COLO668 (cell line): ENCODE measurements around the gene AGGF1.

ENCODE experiments used
- DNase-seq: peaks from one replicate; lab custom pipeline; 2025; ENCODE audit not compliant: unreplicated experiment; lab: John Stamatoyannopoulos, UW

Gene AGGF1

GRCh38 chr5:77024490-77024889 is 5.7 kb upstream of the AGGF1 start:
- no peak for DNase-seq

GRCh38 chr5:77028631-77029375 is 1.4 kb upstream of the AGGF1 start:
- DNase-seq = no peak

- no peak for DNase-seq
These were observed 773 bp upstream of the AGGF1 start for GRCh38 chr5:77029376-77029885.

GRCh38 chr5:77031891-77032290 is 1.7 kb downstream of the AGGF1 start:
- no peak for DNase-seq

GRCh38 chr5:77032635-77033034 is 2.4 kb downstream of the AGGF1 start:
- DNase-seq = no peak

- no peak for DNase-seq
These were observed 3.1 kb downstream of the AGGF1 start for GRCh38 chr5:77033338-77033737.

- DNase-seq = no peak
These were observed 5.7 kb downstream of the AGGF1 start for GRCh38 chr5:77035950-77036349.

- DNase-seq = no peak
These were observed 16.3 kb downstream of the AGGF1 start for GRCh38 chr5:77046416-77047073.

GRCh38 chr5:77064040-77064439 is 33.8 kb downstream of the AGGF1 start:
- DNase-seq = no peak

- DNase-seq = no peak
These were observed 35.1 kb downstream of the AGGF1 start for GRCh38 chr5:77065256-77065655.

- no peak for DNase-seq
These were observed 36.0 kb downstream of the AGGF1 start for GRCh38 chr5:77066184-77066583.

- no peak for DNase-seq
These were observed 36.7 kb downstream of the AGGF1 start for GRCh38 chr5:77066823-77067442.

GRCh38 chr5:77073667-77074066 is 43.5 kb downstream of the AGGF1 start:
- DNase-seq = no peak

- DNase-seq = no peak
These were observed 44.5 kb downstream of the AGGF1 start for GRCh38 chr5:77074745-77075144.

- no peak for DNase-seq
These were observed 47.0 kb downstream of the AGGF1 start for GRCh38 chr5:77076961-77077828.

GRCh38 chr5:77077829-77078176 is 47.6 kb downstream of the AGGF1 start:
- DNase-seq = no peak

- peak; percentile 4 for DNase-seq
These were observed 50.3 kb downstream of the AGGF1 start for GRCh38 chr5:77080479-77080878.

GRCh38 chr5:77080905-77081304 is 50.7 kb downstream of the AGGF1 start:
- no peak for DNase-seq

- no peak for DNase-seq
These were observed 52.1 kb downstream of the AGGF1 start for GRCh38 chr5:77082280-77082679.

GRCh38 chr5:77083088-77083487 is 52.9 kb downstream of the AGGF1 start:
- DNase-seq = no peak

GRCh38 chr5:77086368-77086688 is 56.1 kb downstream of the AGGF1 start:
- DNase-seq = no peak
